ENCODE results near the gene ZGPAT.

DNA sequence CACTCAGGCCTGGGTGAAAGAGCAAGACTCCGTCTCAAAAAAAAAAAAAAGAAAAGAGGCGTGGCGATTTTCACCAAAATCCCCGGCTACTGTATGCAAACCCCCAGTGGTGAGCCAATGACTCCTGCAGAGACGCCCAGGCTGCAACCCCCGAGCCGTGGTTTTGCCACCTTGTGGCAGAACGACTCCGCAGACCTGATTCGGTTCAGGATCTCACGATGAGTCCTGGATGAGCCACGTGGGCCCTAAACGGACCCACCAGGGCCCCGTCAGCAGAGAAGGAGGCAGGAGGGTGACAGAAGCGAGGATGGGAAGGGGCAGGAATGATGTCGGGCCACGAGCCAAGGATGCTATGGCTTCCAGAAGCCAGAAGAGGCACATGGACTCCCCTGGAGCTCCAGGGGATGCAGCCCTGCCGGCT, 74.2 kb downstream of the ZGPAT start:
- TF ChIP-seq, protein P1, sequence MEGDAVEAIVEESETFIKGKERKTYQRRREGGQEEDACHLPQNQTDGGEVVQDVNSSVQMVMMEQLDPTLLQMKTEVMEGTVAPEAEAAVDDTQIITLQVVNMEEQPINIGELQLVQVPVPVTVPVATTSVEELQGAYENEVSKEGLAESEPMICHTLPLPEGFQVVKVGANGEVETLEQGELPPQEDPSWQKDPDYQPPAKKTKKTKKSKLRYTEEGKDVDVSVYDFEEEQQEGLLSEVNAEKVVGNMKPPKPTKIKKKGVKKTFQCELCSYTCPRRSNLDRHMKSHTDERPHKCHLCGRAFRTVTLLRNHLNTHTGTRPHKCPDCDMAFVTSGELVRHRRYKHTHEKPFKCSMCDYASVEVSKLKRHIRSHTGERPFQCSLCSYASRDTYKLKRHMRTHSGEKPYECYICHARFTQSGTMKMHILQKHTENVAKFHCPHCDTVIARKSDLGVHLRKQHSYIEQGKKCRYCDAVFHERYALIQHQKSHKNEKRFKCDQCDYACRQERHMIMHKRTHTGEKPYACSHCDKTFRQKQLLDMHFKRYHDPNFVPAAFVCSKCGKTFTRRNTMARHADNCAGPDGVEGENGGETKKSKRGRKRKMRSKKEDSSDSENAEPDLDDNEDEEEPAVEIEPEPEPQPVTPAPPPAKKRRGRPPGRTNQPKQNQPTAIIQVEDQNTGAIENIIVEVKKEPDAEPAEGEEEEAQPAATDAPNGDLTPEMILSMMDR (IDR thresholded peaks at IDR 0.05): no peak
- TF ChIP-seq POLR2A (IDR thresholded peaks at IDR 0.05): no peak

All from right lobe of liver (tissue), 4 donors.